GM21390 (cell line): Measurements from ENCODE around the gene TMEM63A.
"Not testable (repeated sequence)": the region's sequence is repeated elsewhere in the genome, so short reads cannot be mapped to it uniquely, and the experiment has no call there.

ENCODE experiments used
- ATAC-seq: cut with Tn5 transposase; IDR thresholded peaks from one replicate; pipeline ENCODE4 v1.9.1; 2021; ENCODE audit not compliant: unreplicated experiment

The TMEM63A gene

GRCh38 chr1:225881959-225882693, at the start of gene TMEM63A:
TSS of gene TMEM63A (minus strand) at chr1:225882380. CDS start at chr1:225877580, 4,800 bp downstream.
- ATAC-seq: peak; percentile 58

GRCh38 chr1:225931270-225932136, 49.3 kb upstream of the TMEM63A start:
- ATAC-seq: no peak

GRCh38 chr1:225930566-225930965, 48.4 kb upstream of the TMEM63A start:
- ATAC-seq: no peak

GRCh38 chr1:225929462-225929861, 47.3 kb upstream of the TMEM63A start:
- ATAC-seq: not testable (repeated sequence)

GRCh38 chr1:225928186-225929175, 46.3 kb upstream of the TMEM63A start:
- no peak for ATAC-seq

GRCh38 chr1:225926551-225927113, 44.5 kb upstream of the TMEM63A start:
- no peak for ATAC-seq

- peak; percentile 98 for ATAC-seq
Measured at GRCh38 chr1:225923692-225924555, 41.7 kb upstream of the TMEM63A start, which contains the start of gene PYCR2. TSS of gene PYCR2 (minus strand) at chr1:225924250. CDS start at chr1:225924110, 140 bp downstream.

GRCh38 chr1:225923381-225923691, 41.2 kb upstream of the TMEM63A start:
- no peak for ATAC-seq

GRCh38 chr1:225921734-225922709, 39.8 kb upstream of the TMEM63A start:
- ATAC-seq: no peak

GRCh38 chr1:225919906-225920305, 37.7 kb upstream of the TMEM63A start:
- ATAC-seq: no peak

- ATAC-seq: no peak
Measured at GRCh38 chr1:225918280-225918679, 36.1 kb upstream of the TMEM63A start.

GRCh38 chr1:225917536-225917935, 35.4 kb upstream of the TMEM63A start:
- no peak for ATAC-seq

GRCh38 chr1:225917101-225917500, 34.9 kb upstream of the TMEM63A start:
- no peak for ATAC-seq

GRCh38 chr1:225915538-225915991, 33.4 kb upstream of the TMEM63A start:
- no peak for ATAC-seq

GRCh38 chr1:225914947-225915346, 32.8 kb upstream of the TMEM63A start:
- no peak for ATAC-seq

- ATAC-seq: no peak
Measured at GRCh38 chr1:225914391-225914790, 32.2 kb upstream of the TMEM63A start.

GRCh38 chr1:225911191-225912130, 29.3 kb upstream of the TMEM63A start:
- ATAC-seq: peak; percentile 75
